Activated naive CD8-positive, alpha-beta T cell treated with anti-CD3 and anti-CD28 coated beads, Interleukin-2, amount 50 U/mL, for 16 hours (primary cell): ENCODE results near the gene MLST8.
"Not testable (repeated sequence)": the region's sequence is repeated elsewhere in the genome, so short reads cannot be mapped to it uniquely, and the experiment has no call there.

Source experiments
- DNase-seq: peaks from one replicate; pipeline ENCODE4 v3.0.0-alpha.2; 2020; ENCODE audit warnings: low read depth, low spot score

Gene MLST8

DNA sequence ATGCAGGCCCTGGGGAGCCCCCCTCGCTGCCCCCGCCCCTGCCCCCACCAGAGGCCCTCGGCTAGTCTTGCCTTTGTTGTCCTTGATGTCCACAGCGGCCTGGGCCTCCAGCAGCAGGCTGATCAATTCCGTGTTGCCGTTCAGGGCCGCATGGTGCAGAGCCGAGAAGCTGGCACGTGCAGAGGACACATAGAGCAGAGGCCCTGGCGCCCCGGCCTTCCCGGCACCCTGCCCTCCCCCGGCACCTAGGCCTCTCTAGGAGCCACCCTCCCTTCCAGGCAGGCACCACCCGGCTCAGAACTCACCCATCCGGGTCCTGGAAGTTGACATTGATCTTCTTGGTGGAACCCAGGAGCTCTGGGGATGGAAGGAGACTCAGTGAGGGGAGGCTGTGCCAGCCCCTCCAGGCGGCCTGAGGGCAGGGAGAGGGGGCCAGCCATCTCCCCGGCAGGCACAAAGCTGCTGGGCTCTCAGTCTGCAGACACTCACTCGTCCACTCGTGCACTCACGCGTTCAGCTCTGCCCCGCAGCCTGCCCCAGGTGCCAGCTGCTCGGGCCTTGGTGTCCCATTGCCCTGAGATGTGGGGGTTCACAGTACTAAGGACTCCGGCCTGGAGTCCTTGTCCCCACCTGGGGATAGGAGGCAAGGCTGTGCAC lies 15.1 kb upstream of the MLST8 start:
- no peak for DNase-seq

DNA sequence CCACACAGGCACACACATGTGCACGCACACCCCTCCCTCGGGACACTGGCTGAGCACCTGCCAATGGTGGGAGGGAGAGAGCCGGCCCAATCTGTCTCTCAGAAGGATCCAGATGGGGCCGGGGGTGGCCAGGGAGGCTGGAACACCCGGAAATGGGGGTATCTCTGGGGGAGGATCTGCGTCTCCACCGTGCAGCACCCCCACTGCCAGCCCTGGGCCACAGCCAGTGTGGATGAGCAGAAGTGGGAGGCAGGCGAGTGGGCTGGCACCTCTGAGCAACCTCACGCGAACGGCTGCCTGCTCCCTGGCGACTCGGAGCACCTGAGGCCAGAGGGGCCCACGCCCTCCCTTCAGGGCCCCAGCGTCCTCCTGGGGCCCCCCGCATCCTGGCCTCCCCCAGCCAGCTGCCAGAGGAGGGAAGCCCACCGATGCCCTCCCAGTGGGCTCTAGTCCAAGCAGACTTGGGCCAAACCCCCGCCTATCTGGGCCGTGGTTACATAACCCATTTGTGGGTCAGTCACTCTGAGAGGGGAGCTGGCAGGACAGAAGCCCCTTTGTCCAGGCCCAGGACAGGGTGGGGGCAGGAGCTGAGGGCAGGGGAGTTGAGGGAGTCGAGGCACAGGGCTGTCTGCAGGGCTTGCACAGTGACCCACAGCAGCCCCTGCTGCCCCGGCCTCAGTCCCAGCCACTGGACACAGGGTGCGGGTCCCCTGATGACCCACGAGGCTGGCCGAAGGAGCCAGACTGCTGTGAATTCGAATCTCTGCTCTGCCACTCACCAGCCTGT lies 14.4 kb upstream of the MLST8 start:
- no peak for DNase-seq

DNA sequence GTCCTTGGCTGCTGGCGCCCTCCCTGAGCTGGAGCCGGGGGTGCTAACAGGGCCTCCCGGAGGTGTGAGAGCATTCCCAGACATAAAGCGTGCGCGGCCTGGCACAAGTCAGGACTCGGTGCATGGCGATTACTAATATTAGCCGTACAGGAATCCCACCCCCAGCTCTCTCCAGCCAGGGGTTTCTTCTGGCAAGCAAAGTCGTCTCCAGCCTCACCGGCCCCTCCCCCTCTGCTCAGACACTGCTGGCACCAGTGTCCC lies 13.9 kb upstream of the MLST8 start:
- no peak for DNase-seq

DNA sequence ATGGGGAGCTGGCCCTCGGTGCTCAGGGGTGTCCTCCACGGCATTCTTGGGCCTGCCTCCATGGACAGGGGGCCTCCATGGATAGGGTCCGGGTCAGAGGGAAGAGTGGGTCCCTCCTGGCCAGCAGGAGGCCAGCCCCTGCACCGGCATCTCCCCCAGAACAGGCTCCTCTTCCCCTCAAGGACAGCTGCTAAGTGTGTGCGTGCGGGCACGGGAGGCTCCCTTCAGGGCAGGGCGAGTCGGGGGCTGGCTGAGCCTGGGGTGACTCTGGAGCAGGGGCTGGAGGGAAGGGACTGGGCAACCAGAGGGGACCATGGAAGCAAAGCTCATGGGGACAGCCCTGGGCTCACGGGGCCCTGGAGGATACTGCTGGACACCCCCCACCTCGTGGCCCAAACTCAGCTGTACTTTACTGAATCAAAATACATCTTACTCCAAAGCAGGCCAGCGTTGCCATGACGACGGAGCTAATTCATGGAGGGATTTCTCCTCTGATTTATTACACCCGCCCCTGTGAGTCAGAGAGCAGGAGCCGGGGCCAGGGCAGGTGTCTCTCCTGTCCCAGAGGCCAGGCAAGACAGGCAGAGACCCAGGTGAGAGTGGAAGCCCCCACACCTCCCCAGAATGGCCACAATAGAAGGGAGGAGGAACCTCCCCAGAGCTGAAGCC lies 11.0 kb upstream of the MLST8 start:
- no peak for DNase-seq

DNA sequence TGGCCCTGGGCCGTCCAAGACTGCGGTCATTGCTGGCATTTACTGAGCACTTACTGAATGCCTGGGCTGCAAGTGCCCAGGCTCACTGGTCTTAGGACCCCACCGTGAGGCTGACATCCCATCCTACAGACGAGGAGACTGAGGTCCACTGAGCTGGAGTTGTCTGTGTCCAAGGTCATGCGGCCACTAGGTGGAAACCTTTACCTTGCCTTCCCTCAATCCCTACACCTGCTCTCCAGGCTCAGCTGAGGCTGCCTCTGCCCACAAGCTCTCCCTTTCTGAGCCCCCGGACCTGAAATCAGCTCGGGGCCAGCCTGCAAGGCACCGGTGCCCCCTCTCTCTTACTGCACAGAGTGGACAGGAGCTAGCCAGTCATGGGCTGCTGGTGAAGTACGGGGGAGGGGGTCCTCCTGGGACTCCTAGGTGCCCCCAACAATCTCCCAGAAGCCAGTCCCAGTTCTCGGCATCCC lies 10.4 kb upstream of the MLST8 start:
- DNase-seq = no peak

DNA sequence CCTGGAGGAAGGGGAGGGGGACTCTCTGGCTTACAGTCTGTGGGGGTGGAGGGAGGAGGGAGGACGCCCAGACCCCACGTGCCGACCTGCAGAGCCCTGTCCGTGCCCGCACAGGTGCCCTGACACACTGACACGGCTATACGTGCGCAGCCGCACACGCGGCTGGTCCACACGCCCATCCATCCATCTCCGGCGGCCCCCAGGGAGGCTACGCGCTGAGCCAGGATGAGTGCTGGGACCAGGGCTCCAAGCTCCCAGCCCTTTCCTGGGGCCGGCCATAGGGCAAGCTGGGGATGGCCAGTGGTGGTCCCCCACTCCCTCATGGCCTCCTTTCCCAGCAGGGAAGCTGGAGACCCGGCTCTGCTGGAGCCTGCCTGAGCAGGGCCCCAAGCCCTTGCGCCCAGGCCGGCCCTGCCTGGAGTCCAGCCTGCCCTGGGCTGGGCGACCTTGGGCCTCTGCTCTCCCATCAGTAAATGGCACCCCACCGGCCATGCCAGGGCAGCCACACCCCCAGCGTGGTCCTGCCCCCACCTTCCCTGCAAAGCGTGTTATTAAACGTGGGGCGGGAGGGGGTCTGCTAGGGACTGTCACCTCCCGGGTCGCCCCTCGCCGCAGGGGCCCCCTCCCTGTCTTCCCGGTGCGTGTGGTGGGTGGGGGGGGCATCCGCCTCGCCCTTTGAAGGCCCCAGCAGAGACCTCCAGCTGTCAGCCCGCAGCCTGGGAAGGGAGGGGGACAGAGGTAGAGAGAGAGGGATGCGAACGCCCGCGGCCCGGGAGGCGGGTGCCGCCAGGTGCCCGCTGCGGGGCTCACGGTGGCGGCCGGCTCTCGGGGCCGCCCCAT lies 9.7 kb upstream of the MLST8 start:
- DNase-seq = no peak

DNA sequence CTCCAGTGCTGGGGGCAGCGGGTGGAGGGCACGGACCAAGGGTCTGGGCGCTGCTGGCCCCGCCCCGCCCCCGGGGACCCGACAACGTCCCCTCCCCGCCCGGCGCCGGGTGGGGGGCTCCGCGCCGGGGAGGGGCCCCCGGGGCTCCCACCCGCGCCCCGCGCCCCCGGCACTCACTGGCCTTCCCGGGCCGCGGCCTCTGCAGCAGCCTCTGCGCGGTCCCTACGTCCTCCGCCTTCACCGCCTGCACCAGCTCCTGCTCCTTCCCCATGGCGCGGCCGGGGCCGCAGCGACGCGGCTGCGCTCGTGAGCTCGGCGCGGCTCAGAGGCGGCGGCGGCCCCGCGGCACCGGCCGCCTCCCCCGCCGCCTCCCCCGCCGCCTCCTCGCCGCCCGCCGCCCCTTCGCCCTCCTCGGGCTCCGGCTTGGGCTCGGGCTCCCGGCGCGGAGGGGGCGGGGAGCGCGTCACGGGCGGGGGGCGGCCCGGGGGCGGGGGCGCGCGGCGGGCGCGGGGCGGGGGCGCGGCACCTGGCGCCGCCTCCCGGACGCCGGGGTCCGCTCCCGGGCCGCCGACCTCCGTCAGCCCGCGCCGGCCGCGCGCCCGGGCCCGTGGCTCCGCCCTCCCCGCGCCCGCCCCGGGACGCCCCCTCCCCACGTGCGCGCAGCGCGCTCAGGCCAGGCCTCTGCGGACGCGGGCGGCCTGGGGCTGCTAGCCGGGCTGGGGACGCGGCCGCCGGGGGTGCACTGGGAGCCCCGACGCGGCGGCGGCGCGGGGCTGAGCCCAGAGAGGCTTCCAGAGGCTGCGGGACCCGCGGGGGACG lies 8.9 kb upstream of the MLST8 start, which contains the start of gene CASKIN1:
CASKIN1 (minus strand) TSS at position 444 of the 819 bp plus-strand sequence; CDS start at position 271, 173 bp downstream.
- no peak for DNase-seq

DNA sequence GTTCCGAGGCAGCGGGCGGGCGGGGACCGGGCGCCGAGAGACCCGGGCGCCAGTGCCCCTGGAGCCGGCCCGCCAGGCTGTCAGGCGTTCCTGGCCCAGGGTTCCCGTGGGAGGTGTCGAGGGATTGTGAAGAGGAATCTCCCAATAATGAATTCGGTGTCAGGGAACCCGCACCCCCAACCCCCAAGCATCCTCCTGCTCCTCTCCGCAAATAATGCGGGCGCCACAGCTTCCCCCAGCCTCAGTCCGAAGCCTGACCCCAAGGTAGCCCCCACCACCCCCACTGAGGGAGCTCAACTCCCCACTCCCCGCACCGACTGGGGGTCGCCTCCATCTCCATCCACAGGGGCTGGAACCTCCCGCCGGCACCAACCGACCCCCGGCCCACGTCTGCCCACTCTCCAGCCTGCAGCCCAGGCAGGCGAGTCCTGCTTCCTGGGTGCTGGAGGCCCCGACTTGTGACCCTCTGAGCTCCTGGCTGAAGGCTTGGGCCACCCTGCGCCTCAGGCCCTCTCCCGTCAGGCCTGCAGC lies 8.2 kb upstream of the MLST8 start:
- no peak for DNase-seq

DNA sequence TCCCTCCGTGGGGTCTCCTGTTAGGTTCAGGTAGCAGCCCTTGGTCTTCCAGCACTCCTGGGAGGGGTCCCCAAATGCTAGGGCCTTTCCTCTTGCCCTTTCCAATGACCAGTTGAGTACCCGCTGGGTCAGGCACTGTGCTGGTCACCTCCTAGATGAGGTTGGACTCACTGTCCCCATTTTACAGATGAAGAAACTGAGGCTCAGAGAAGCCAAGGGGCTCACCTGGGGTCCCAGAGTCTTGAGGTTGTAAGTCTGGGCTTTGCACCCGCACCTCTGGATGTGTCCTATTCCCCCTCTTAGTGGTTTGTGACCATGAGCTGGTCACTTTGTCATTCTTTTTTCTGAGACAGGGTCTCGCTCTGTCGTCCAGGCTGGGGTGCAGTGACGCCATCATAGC lies 7.5 kb upstream of the MLST8 start:
- no peak for DNase-seq

DNA sequence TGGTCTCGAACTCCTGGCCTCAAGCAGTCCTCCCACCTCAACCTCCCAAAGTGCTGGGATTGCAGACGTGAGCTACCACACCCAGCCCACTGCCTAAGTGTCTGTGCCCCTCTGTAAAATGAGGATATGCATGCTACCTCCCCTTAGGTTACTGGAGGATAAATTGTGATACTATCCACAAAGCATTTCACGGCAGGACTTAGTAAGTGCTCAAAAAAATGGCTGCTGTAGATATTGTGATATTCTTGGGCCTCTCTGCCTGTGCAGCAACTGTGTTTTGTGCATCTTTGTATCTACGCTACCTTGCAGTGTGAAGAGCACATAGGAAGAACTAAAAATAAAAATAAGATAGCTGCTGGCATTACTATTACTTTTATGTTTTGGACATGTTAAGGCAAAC lies 7.0 kb upstream of the MLST8 start:
- DNase-seq = no peak

DNA sequence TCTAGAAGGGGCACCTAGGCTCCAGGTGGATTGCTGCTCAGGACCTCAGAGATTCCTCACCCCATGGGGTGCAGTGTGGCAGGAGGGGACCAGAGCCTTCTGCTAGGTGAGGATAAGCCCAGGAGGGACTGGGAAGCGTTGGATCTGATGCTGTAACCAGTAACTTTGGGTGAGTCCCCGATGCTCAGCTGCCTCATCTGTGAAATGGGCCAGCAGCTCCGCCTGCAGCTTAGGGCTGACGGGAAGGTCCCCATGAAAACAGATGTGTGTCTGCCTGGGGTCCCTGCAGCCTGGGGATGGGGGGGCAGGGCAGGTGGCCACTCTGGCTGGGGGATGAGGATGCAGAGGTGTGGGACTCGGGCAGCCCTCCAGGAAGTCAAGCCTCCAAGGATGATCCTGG lies 6.2 kb upstream of the MLST8 start:
- no peak for DNase-seq

DNA sequence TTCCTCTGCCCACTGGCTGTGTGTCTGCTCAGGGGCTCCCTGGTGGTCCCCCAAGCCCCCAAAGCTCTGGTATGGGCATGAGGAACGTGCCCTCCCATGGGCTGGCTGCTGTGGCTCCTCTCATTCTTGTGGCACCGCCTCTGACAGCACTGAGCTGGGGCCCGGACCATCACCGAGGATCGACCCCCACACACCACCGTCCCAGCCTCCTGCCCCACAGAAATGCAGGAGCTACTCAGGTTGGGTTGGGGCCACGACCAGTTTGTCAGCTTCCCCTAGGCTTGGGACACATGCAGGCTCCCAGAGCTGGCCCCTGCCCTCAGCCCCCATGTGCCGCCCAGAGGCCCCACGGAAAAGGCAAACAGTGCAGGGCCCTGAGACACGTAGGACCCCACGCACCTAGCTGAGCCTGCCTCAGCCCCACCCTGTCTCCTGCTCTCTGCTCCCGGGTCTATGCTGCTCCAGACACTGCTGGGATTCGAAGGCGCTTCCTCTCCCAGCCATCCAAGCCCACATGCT lies 5.6 kb upstream of the MLST8 start:
- no peak for DNase-seq

DNA sequence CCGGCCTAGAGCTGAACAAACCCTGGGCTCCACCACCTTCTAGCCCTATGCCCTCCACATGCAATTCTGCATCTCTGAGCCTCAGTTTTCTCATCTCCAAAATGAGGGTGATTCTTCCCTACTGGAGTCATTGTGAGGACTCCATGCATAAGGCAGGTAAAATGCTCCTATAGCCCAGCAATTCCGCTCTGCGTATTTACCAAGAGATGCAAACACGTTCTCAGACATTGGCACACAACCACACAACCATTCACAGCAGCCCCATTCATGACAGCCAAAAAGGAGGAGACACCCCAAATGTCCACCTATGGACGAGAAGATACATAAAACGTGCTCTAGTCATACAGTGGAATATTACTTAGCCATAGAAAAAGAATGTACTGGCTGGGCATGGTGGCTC lies 4.9 kb upstream of the MLST8 start:
- no peak for DNase-seq

DNA sequence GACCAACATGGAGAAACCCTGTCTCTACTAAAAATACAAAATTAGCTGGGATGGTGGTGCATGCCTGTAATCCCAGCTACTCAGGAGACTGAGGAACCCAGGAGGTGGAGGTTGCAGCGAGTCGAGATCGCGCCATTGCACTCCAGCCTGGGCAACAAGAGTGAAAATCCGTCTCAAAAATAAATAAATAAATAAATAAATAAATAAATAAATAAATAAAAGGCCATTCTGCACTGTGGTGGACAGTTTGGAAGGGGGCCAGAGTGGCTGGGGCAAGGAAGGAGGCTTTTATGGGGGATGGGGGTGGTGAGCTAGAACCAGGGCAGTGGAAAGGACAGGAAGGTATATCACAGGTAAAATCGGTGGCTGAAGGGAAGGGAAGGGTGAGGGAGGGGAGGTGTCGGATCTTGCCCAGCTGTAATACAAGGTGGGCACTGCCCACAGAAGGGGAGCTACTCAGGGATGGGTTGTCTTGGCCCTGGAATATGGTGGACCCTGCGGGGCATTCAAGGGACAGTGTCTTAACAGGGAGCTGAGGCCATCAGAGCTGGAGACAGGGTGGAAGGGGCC lies 2.0 kb upstream of the MLST8 start:
- not testable (repeated sequence) for DNase-seq

DNA sequence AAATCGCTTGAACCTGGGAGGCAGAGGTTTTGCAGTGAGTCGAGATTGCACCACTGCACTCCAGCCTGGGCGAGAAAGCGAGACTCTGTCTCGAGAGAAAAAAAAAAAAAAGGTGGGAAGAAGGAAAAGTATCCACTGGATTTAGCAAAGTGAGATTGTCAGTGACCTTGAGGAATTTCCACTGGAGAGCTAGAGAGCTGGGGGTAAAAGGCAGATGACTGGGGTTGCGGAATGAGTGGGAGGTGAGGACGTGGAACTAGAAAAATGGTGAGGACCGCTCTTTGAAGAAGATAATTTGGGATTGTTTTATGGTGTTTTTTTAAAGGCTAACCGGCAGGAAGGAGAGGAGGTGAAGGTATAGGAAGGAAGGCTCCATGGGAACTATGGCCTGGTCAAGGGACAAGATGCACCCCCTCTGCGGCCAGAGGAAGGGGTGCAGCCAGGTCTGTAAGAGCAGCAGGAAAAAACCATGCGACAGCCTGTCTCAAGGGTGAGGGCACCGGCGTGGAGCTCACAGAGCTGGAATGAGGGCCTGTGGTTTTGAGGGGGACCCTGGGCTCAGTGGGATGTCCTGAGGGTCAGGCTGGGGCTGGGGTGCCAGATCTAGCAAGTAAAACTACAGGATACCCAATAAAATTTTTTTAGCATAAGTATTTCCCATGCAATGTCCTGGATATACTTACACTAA lies 694 bp upstream of the MLST8 start:
- no peak for DNase-seq

DNA sequence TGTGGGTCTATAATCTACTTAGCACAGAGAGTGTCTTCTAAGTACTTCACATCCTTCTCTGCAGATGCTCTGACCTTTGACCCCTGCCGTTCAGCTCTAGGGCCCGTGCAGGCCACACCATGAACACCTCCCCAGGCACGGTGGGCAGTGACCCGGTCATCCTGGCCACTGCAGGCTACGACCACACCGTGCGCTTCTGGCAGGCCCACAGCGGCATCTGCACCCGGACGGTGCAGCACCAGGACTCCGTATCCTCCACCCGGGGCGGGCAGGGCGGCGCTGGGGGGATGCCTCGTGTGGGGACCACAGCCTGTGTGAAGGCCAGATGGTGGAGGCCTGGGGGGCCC lies 686 bp downstream of the MLST8 start:
- no peak for DNase-seq

DNA sequence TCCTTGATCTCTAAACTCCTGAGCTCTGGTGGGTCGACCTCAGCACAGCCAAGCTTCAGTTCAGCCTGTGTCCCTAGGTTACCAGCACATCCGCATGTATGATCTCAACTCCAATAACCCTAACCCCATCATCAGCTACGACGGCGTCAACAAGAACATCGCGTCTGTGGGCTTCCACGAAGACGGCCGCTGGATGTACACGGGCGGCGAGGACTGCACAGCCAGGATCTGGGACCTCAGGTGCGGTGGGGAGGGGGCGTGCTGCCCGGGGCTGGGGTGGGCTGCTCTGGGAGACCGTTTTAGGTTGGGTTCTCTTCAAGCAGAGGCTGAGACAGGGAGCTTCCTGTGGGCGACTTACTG lies 1.1 kb downstream of the MLST8 start:
- DNase-seq = no peak

DNA sequence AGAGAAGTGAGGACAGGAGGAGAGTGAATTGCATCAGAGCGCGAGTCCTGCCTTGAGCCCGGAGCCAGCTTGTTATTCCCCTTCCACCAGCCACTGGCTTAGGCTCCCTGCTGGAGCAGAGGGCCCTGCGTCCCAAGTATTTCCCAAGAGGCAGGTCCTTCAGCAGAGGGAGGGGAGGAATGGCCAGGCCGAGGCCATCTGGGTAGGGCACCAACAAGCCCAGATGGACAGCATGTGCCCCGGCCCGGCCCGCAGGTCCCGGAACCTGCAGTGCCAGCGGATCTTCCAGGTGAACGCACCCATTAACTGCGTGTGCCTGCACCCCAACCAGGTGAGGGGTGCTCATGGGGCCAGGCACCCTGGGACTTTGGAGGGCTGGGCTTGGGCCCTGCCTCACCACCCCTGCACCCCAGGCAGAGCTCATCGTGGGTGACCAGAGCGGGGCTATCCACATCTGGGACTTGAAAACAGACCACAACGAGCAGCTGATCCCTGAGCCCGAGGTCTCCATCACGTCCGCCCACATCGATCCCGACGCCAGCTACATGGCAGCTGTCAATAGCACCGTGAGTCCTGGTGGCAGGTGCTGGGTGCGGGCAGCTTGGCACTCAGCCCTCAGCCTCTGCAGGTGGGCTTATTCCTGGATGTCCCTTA lies 1.7 kb downstream of the MLST8 start:
- no peak for DNase-seq

DNA sequence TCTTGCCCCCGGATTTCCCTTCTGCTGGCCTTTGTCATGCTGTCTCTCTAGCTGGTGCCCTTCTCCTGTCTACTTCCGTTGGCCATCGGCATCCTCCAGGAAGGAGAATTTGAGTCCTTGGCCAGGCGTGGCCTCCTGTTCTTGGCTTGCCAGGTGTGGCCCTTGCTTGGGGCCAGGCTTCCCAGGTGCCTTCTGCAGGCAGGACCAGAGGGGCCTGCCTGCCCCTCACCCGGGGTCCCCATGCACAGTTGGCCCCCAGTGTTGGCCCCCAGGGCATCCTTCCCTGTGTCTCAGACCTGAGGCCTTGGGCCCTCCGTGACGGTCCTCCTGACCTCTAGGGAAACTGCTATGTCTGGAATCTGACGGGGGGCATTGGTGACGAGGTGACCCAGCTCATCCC lies 2.6 kb downstream of the MLST8 start:
- no peak for DNase-seq
